GM19324 (cell line): Measurements from ENCODE around the gene RBM12.

Experiments used
- ATAC-seq: cut with Tn5 transposase; IDR thresholded peaks from one replicate; pipeline ENCODE4 v1.9.1; 2021; ENCODE audit warnings: mild to moderate bottlenecking, moderate library complexity; ENCODE audit not compliant: unreplicated experiment, low FRiP score

RBM12 gene

DNA sequence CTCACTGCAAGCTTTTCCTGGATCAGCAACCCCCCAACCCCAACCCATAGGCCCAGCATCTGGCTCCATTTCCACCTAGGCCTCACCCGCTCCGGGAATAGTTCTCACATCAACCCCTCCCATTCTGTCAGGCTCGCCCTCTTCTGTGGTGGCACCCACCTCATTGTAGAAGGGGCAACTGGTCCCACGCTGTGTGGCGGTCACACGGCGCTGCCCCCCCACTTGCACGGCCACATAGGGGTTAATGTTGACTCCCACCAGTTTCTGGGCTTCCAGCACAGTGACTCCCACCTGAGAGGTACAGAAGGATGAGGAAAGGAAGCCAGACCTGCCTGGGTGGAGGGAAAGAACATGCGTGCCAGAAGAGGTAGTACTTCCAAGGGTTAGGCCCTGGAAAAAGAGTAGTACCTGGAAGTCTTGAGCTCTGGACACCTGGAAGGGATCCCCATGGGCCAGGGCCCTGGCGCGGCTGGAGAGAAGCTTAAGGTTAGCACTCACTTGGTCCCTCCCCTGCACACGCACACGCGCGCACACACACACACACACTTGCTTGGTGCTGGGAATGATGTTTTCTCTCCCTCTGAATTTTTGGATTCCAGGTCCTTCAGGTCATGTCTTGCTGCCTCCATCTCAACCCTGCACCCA lies 61.7 kb downstream of the RBM12 start:
- no peak for ATAC-seq

- ATAC-seq, result no peak
Measured at GRCh38 chr20:35601990-35602389, 62.7 kb downstream of the RBM12 start.

DNA sequence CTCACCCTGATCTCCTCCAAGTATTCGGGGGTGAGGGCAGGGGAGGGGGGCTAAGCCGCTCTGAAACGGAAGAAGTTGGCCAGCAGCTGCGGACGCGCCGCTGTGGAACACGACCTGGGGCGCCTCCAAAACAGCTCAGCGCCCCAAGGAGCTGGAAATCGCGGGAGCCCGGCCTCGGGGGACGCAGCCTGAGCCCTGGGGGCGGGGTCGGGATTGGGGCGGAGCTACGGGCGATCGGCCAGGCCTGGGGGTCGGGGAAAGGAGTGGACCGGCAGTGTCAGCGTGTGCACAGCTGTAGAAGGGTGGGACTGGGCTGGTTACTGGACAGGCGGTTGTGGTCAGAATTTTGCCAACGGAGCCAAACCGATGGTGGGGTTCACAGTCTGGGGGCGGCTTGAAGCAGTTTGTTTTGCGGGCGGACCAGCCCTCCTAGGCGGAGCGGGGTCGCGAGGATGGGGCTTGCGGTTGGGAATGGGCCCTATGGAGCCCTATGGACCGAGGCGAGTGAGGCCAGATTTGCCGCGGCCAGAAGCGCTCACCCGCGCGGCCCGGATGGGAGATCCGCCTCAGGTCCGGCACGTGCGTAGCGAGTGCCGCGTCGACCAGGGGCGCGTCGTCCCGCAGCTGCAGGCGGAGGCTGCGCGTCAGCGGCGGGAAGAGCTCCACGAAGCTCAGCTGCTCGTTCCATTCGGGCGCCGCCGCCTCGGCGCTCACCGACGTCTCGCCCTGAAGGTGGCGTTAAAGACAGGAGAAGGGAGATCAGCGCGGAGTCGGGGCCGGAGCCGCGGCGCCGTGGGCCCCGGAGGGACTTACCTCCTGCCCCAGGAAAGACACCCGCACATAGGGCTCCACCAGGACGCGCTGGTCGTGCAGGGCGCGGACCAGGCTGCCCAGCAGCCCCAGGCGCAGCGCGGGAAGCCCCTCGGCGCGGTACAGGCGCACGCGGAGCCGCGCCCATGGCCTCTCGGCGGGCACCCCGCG lies 63.4 kb downstream of the RBM12 start:
- no peak for ATAC-seq

- no peak for ATAC-seq
Measured at GRCh38 chr20:35600176-35600992, 64.3 kb downstream of the RBM12 start.

DNA sequence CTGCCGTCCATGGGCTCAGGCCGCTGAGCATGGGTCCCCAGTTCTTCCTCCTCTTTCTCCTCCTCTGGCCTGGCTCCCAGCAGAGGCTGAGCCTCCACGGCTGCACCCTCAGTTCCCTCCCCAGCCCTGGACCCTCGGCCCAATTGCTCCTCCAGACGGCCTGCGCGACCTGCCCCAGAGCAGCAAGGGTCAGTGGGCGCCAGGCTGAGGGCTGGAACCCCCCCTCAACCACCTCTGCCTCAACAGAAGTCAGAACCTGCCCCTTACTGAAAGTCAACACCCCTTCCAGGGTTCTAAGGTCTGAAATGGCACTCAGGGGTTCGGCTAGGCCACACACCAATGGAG lies 65.0 kb downstream of the RBM12 start:
- ATAC-seq, result no peak
